HEK293 (cell line): ENCODE measurements around the gene TMA16.

Experiments
- CTCF ChIA-PET: fragments of 350-600 bp; formaldehyde crosslinking; extraction: SDS; loops from one replicate; lab custom pipeline; 2021; ENCODE audit warnings: antibody characterized with exemption; lab: Yijun Ruan, JAX
- POLR2A ChIA-PET: fragments of 300-600 bp; formaldehyde crosslinking; extraction: SDS; loops from one replicate; lab custom pipeline; 2020; ENCODE audit warnings: antibody characterized with exemption, inconsistent platforms; lab: Yijun Ruan, JAX
- H3K27ac ChIP-seq: fragments of 200-500 bp; sonication (Bioruptor generic); 2 replicates; pipeline ENCODE4 v1.5.1; 2014; ENCODE audit warnings: low read depth, low read length, control low read depth, inconsistent platforms; ENCODE audit errors: extremely low read depth
- H3K36me3 ChIP-seq, 2 experiments: fragments of 200-500 bp in 1 of 2; sonication (Bioruptor generic) in 1 of 2; 1 replicate in 1 of 2; 2 replicates in 1 of 2; pipeline ENCODE4 v1.5.1; 2014 to 2017; ENCODE audit warnings: inconsistent platforms in 2 of 2, low read length in 2 of 2; ENCODE audit not compliant: control insufficient read depth in 2 of 2, insufficient read depth in 1 of 2
- H3K4me1 ChIP-seq: fragments of 200-500 bp; sonication (Bioruptor generic); 2 replicates; pipeline ENCODE4 v1.5.1; 2014; ENCODE audit warnings: mild to moderate bottlenecking, low read length, inconsistent platforms; ENCODE audit not compliant: control insufficient read depth, insufficient read depth
- H3K4me3 ChIP-seq: 2 replicates; pipeline ENCODE4 v1.5.1; 2011; ENCODE audit warnings: low read depth, mild to moderate bottlenecking, control low read depth, low read length, moderate library complexity
- H3K9me3 ChIP-seq: fragments of 200-500 bp; sonication (Bioruptor generic); 2 replicates; pipeline ENCODE4 v1.5.1; 2014; ENCODE audit warnings: low read depth, low read length, inconsistent platforms; ENCODE audit not compliant: control insufficient read depth, insufficient read depth
- GLIS2 ChIP-seq: fragments of 450-650 bp; formaldehyde crosslinking; IDR thresholded peaks from 2 replicates; pipeline ENCODE4 v1.5.1; 2016; ENCODE audit warnings: missing biosample characterization, missing genetic modification characterization
- KLF9 ChIP-seq: fragments of 450-650 bp; formaldehyde crosslinking; IDR thresholded peaks from 2 replicates; pipeline ENCODE4 v1.5.1; 2016; ENCODE audit warnings: missing biosample characterization, missing genetic modification characterization, low read depth
- SETDB1 ChIP-seq: IDR thresholded peaks from one replicate; pipeline ENCODE4 v1.6.1; 2017; ENCODE audit warnings: mild to moderate bottlenecking, low read length, moderate library complexity, mixed read lengths; ENCODE audit not compliant: insufficient read length
- SP2 ChIP-seq: fragments of 450-650 bp; formaldehyde crosslinking; IDR thresholded peaks from 2 replicates; pipeline ENCODE4 v1.5.1; 2016; ENCODE audit warnings: missing biosample characterization, missing genetic modification characterization
- ZBTB6 ChIP-seq: fragments of 450-650 bp; formaldehyde crosslinking; IDR thresholded peaks from 2 replicates; pipeline ENCODE4 v1.5.1; 2017; ENCODE audit warnings: missing biosample characterization, missing genetic modification characterization
- ZBTB8A ChIP-seq: fragments of 450-650 bp; formaldehyde crosslinking; IDR thresholded peaks from 2 replicates; pipeline ENCODE4 v1.5.1; 2016; ENCODE audit warnings: missing biosample characterization, missing genetic modification characterization
- ZFP3 ChIP-seq: fragments of 450-650 bp; formaldehyde crosslinking; IDR thresholded peaks from 2 replicates; pipeline ENCODE4 v1.5.1; 2016; ENCODE audit warnings: low read depth, missing biosample characterization, missing genetic modification characterization
- ZFP37 ChIP-seq: fragments of 450-650 bp; formaldehyde crosslinking; IDR thresholded peaks from 2 replicates; pipeline ENCODE4 v1.5.1; 2016; ENCODE audit warnings: missing biosample characterization, missing genetic modification characterization
- ZNF140 ChIP-seq: fragments of 450-650 bp; formaldehyde crosslinking; IDR thresholded peaks from 2 replicates; pipeline ENCODE4 v1.5.1; 2016; ENCODE audit warnings: missing biosample characterization, missing genetic modification characterization
- ZNF2 ChIP-seq: fragments of 450-650 bp; formaldehyde crosslinking; IDR thresholded peaks from 2 replicates; pipeline ENCODE4 v1.5.1; 2016; ENCODE audit warnings: missing biosample characterization, missing genetic modification characterization
- ZNF214 ChIP-seq: fragments of 450-650 bp; formaldehyde crosslinking; IDR thresholded peaks from 2 replicates; pipeline ENCODE4 v1.5.1; 2017; ENCODE audit warnings: missing biosample characterization, mild to moderate bottlenecking, missing genetic modification characterization, borderline replicate concordance
- ZNF223 ChIP-seq: fragments of 450-650 bp; formaldehyde crosslinking; IDR thresholded peaks from 2 replicates; pipeline ENCODE4 v1.5.1; 2016; ENCODE audit warnings: missing biosample characterization, missing genetic modification characterization
- ZNF354C ChIP-seq: fragments of 450-650 bp; formaldehyde crosslinking; IDR thresholded peaks from 2 replicates; pipeline ENCODE4 v1.5.1; 2016; ENCODE audit warnings: missing biosample characterization, missing genetic modification characterization, low read depth, borderline replicate concordance
- ZNF416 ChIP-seq: fragments of 450-650 bp; formaldehyde crosslinking; IDR thresholded peaks from 2 replicates; pipeline ENCODE4 v1.5.1; 2016; ENCODE audit warnings: missing biosample characterization, missing genetic modification characterization
- ZNF48 ChIP-seq: fragments of 450-650 bp; formaldehyde crosslinking; IDR thresholded peaks from 2 replicates; pipeline ENCODE4 v1.5.1; 2016; ENCODE audit warnings: missing biosample characterization, missing genetic modification characterization
- ZNF555 ChIP-seq: fragments of 450-650 bp; formaldehyde crosslinking; conservative IDR thresholded peaks from 2 replicates; pipeline ENCODE4 v1.5.1; 2017; ENCODE audit warnings: missing biosample characterization, mild to moderate bottlenecking, missing genetic modification characterization, inconsistent platforms
- ZNF596 ChIP-seq: fragments of 450-650 bp; IDR thresholded peaks from 2 replicates; pipeline ENCODE4 v1.5.0; 2018; ENCODE audit warnings: missing biosample characterization, mild to moderate bottlenecking, missing genetic modification characterization, moderate library complexity
- ZNF624 ChIP-seq: fragments of 450-650 bp; formaldehyde crosslinking; IDR thresholded peaks from 2 replicates; pipeline ENCODE4 v1.5.1; 2017; ENCODE audit warnings: missing biosample characterization, missing genetic modification characterization
- ZNF626 ChIP-seq: fragments of 450-650 bp; sonication (Bioruptor Pico); formaldehyde crosslinking; IDR thresholded peaks from 2 replicates; pipeline ENCODE4 v1.5.1; 2018; ENCODE audit warnings: missing biosample characterization, missing genetic modification characterization, inconsistent platforms
- ZNF629 ChIP-seq: fragments of 450-650 bp; formaldehyde crosslinking; IDR thresholded peaks from 2 replicates; pipeline ENCODE4 v1.5.1; 2017; ENCODE audit warnings: missing biosample characterization, missing genetic modification characterization
- ZNF654 ChIP-seq: fragments of 450-650 bp; formaldehyde crosslinking; IDR thresholded peaks from 2 replicates; pipeline ENCODE4 v1.5.1; 2016; ENCODE audit warnings: low read depth, missing biosample characterization, missing genetic modification characterization
- ZNF76 ChIP-seq: fragments of 450-650 bp; formaldehyde crosslinking; IDR thresholded peaks from 2 replicates; pipeline ENCODE4; 2016; ENCODE audit warnings: low read depth, missing biosample characterization, missing genetic modification characterization, borderline replicate concordance
- ZNF791 ChIP-seq: fragments of 450-650 bp; formaldehyde crosslinking; IDR thresholded peaks from 2 replicates; pipeline ENCODE4 v1.5.1; 2016; ENCODE audit warnings: missing biosample characterization, missing genetic modification characterization
- ZNF792 ChIP-seq: fragments of 450-650 bp; formaldehyde crosslinking; IDR thresholded peaks from 2 replicates; pipeline ENCODE4 v1.5.1; 2016; ENCODE audit warnings: missing biosample characterization, missing genetic modification characterization
- TF ChIP-seq, protein P1 (sequence below): fragments of 450-650 bp; formaldehyde crosslinking; IDR thresholded peaks from 2 replicates; pipeline ENCODE4 v1.5.1; 2016; ENCODE audit warnings: missing biosample characterization, missing genetic modification characterization

TMA16 gene

GRCh38 chr4:163550869-163551267 is 56.4 kb downstream of the TMA16 start:
- TF ChIP-seq ZNF792 (tag by site-specific recombination), result no peak
- no peak overlapping the region for H3K27ac ChIP-seq
- ChIA-PET POLR2A (interaction anchor here (0.5 to 1.7 kb wide), 3 partner anchors 57 to 230 kb away, joined by 3 to 5 read pairs (median 5); partner anchors contain the start of gene TMA16), CTCF (interaction anchor here (0.6 to 5.2 kb wide), 11 partner anchors 11 to 1362 kb away, joined by 3 to 43 read pairs (median 5); no protein-coding TSS in a partner anchor)
- no peaks in the 10 kb centered on the region for H3K36me3 ChIP-seq
- H3K4me3 ChIP-seq, result no peak overlapping the region
- no peaks in the 10 kb centered on the region for H3K9me3 ChIP-seq
- H3K4me1 ChIP-seq, result no peaks in the 10 kb centered on the region

DNA sequence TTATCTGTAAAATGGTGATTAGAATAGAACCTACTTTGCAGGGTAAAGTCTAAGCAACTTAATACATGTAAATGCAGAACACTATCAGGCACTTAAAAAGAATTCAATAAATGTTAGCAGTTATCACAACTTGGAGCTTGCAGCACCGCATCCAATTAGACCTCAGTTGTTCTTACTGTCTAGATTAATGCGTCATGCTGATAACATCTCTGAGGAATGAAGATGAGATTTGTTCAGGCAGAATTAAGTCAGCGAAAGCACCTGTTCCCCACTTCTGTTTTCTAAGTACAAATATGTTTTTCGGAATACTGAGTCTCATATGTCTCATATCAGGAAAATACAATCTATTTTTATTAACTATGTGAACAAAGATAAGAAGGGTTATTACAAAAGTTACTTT is 58.7 kb downstream of the TMA16 start:
- POLR2A ChIA-PET, result no interaction called here

DNA sequence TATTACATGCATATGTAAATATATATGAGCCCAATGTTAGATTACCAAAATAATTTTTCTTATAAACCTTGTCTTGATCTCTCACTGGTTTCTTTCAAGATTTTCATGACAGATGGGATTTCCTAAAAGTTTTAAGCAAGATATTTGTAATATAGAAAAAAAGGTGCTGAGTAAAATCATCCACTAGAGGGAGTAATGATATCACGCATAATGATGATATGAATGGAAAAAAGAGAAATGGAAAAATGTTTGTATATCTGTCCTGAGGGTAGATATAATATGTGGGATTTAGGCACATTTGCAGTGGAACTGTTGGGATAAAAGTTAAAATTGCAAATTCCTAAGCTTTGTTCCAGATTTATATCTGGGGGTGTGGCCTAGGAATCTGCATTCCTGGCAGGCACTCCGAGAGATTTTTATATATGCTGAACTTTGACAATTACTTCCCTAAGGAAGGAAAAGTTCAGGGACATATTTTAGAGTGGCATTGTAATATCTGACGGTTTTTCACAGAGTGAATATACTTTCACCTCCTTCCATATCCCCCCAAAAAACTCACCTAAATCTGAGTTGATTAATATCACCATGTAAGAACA is 60.5 kb downstream of the TMA16 start:
- POLR2A ChIA-PET, result no interaction called here

More for the DNA sequence above, 58.7 kb downstream of the TMA16 start:
- H3K27ac ChIP-seq, result no peak overlapping the region
- TF ChIP-seq ZFP37 (tag by site-specific recombination), result no peak
- no peak for TF ChIP-seq SETDB1
- TF ChIP-seq, all 188 proteins: peak for 0
- H3K4me1 ChIP-seq, result no peaks in the 10 kb centered on the region
- H3K9me3 ChIP-seq, result no peaks in the 10 kb centered on the region
- no peak overlapping the region for H3K4me3 ChIP-seq
- H3K36me3 ChIP-seq, result no peaks in the 10 kb centered on the region
- CTCF ChIA-PET, result interaction anchor here (0.9 to 1.0 kb wide), 2 partner anchors 67 to 71 kb away, joined by 3 read pairs; no protein-coding TSS in a partner anchor

GRCh38 chr4:163556177-163556576 is 61.7 kb downstream of the TMA16 start:
- H3K36me3 ChIP-seq, result no peaks in the 10 kb centered on the region
- ChIA-PET POLR2A (no interaction called here), CTCF (interaction anchor here (0.6 to 2.2 kb wide), 7 partner anchors 22 to 1192 kb away, joined by 3 to 7 read pairs (median 3); no protein-coding TSS in a partner anchor)
- no peaks in the 10 kb centered on the region for H3K9me3 ChIP-seq
- TF ChIP-seq ZNF214 (tag by site-specific recombination), result no peak
- no peak for TF ChIP-seq ZNF76
- TF ChIP-seq, protein P1, sequence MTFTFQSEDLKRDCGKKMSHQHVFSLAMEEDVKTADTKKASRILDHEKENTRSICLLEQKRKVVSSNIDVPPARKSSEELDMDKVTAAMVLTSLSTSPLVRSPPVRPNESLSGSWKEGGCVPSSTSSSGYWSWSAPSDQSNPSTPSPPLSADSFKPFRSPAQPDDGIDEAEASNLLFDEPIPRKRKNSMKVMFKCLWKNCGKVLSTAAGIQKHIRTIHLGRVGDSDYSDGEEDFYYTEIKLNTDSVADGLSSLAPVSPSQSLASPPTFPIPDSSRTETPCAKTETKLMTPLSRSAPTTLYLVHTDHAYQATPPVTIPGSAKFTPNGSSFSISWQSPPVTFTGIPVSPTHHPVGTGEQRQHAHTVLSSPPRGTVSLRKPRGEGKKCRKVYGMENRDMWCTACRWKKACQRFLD, result no peak
- TF ChIP-seq ZNF791, result no peak
- TF ChIP-seq ZBTB6, result no peak
- no peak for TF ChIP-seq SP2 (tag by site-specific recombination)
- no peak for TF ChIP-seq ZNF2 (tag by site-specific recombination)
- TF ChIP-seq ZFP3 (tag by site-specific recombination), result no peak
- no peak for TF ChIP-seq ZBTB8A (tag by site-specific recombination)
- TF ChIP-seq KLF9 (tag by site-specific recombination), result no peak
- no peak for TF ChIP-seq ZNF354C (tag by site-specific recombination)
- TF ChIP-seq ZNF48 (tag by site-specific recombination), result no peak
- no peak for TF ChIP-seq ZNF416 (tag by site-specific recombination)
- TF ChIP-seq ZNF624 (tag by site-specific recombination), result no peak
- no peak for TF ChIP-seq ZNF140 (tag by site-specific recombination)
- no peak for TF ChIP-seq GLIS2 (tag by site-specific recombination)
- TF ChIP-seq ZNF629 (tag by site-specific recombination), result no peak
- no peak for TF ChIP-seq ZNF596
- no peak for TF ChIP-seq ZNF626 (tag by site-specific recombination)
- H3K27ac ChIP-seq, result no peak overlapping the region
- H3K4me1 ChIP-seq, result no peaks in the 10 kb centered on the region
- no peak overlapping the region for H3K4me3 ChIP-seq

More for the DNA sequence above, 60.5 kb downstream of the TMA16 start:
- H3K9me3 ChIP-seq, result no peaks in the 10 kb centered on the region
- no peak for TF ChIP-seq ZNF223
- TF ChIP-seq ZNF555 (tag by site-specific recombination), result no peak
- TF ChIP-seq ZNF654 (tag by site-specific recombination), result peak; percentile 29; the same call in 1 of the 2 replicates
- TF ChIP-seq, all 188 proteins: peak for 1
- Histone ChIP-seq H3K27ac (no peak overlapping the region), H3K4me1 (no peaks in the 10 kb centered on the region), H3K36me3 (no peaks in the 10 kb centered on the region), H3K4me3 (no peak overlapping the region)
- CTCF ChIA-PET, result interaction anchor here (0.5 to 2.2 kb wide), 13 partner anchors 10 to 1456 kb away, joined by 3 to 7 read pairs (median 3); no protein-coding TSS in a partner anchor
